Liver (tissue), 3 donors: ENCODE data around the gene CREB5.

Experiments used
- CTCF ChIP-seq: fragments of 150-350 bp; IDR thresholded peaks from 2 replicates; pipeline ENCODE4 v1.5.1; 2017; ENCODE audit warnings: improper control_type of control experiment, low read depth, low read length; ENCODE audit not compliant: missing input control
- FOXA1 ChIP-seq: IDR thresholded peaks from 2 replicates; pipeline ENCODE4 v1.6.1; 2016; ENCODE audit warnings: antibody characterized with exemption
- HNF4A ChIP-seq, 2 donors: conservative IDR thresholded peaks; 2 replicates each; pipeline ENCODE4 v1.6.1; 2016; ENCODE audit warnings: antibody characterized with exemption in 2 of 2, mild to moderate bottlenecking in 2 of 2
- JUND ChIP-seq, 2 donors: IDR thresholded peaks; 2 replicates each; pipeline ENCODE4 v1.6.1; 2016; ENCODE audit warnings: antibody characterized with exemption in 2 of 2
- RAD21 ChIP-seq, 2 donors: IDR thresholded peaks; 2 replicates each; pipeline ENCODE4 v1.6.1; 2016; ENCODE audit warnings: antibody characterized with exemption in 2 of 2, mild to moderate bottlenecking in 2 of 2
- REST ChIP-seq: IDR thresholded peaks from 2 replicates; pipeline ENCODE4 v1.6.1; 2016; ENCODE audit warnings: antibody characterized with exemption, mild to moderate bottlenecking
- SP1 ChIP-seq: IDR thresholded peaks from 2 replicates; pipeline ENCODE4 v1.6.1; 2018; ENCODE audit warnings: antibody characterized with exemption, mild to moderate bottlenecking
- TAF1 ChIP-seq: conservative IDR thresholded peaks from 2 replicates; pipeline ENCODE4 v1.6.1; 2016; ENCODE audit warnings: antibody characterized with exemption, mild to moderate bottlenecking
- ZBTB33 ChIP-seq: IDR thresholded peaks from 2 replicates; pipeline ENCODE4 v1.6.1; 2016; ENCODE audit warnings: antibody characterized with exemption
- TF ChIP-seq, protein P1 (sequence below): IDR thresholded peaks from 2 replicates; pipeline ENCODE4 v1.6.1; 2016; ENCODE audit warnings: antibody characterized with exemption
- TF ChIP-seq, protein P2 (sequence below): IDR thresholded peaks from 2 replicates; pipeline ENCODE4 v1.6.1; 2016; ENCODE audit warnings: antibody characterized with exemption
- donor health status: healthy.
- donor health status: healthy.

DNA sequence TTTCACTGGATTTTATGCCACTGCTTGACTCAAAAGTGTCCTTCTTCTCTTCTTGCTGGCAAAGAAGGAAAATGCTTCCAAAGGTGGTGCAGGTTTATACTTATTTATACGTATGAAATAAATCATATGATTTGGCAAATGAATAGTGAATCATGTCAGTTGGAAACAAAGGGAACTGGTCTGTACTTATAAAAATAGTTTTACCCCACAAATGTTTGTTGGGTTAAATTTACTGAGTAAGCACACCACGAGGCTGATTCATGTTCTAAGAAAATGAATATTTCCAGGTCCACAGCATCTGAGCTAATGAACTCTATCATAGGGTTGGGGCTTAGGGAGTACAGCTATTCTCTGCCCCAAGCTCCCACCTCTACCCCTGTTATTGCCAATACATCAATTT, 313.6 kb downstream of the CREB5 start:
- TF ChIP-seq CTCF (no peak), TAF1 (no peak), JUND (IDR thresholded peaks at IDR 0.05) (no peak), ZBTB33 (no peak), HNF4A (conservative IDR thresholded peaks at IDR 0.05) (no peak), REST (no peak), RAD21 (IDR thresholded peaks at IDR 0.05) (no peak), FOXA1 (no peak), SP1 (no peak)
- TF ChIP-seq, protein P1, sequence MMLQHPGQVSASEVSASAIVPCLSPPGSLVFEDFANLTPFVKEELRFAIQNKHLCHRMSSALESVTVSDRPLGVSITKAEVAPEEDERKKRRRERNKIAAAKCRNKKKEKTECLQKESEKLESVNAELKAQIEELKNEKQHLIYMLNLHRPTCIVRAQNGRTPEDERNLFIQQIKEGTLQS, result no peak
- TF ChIP-seq, protein P2, sequence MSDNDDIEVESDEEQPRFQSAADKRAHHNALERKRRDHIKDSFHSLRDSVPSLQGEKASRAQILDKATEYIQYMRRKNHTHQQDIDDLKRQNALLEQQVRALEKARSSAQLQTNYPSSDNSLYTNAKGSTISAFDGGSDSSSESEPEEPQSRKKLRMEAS, result no peak
